ENCODE measurements around the gene ACOXL. TPM values are rescaled to one million over a fixed set of nuclear protein-coding genes. Genes with fewer than 3 reads are reported as not detected.

ACOXL gene
- total and polyA plus RNA-seq, 3 experiments from 2014 or later = 0.27 TPM; not detected in 2

GRCh38 chr2:110783196-110783873 is 51.0 kb downstream of the ACOXL start:
- Histone ChIP-seq H3K36me3 (ENCODE audit: insufficient read depth, low read length) (no peaks in the 10 kb centered on the region), H3K27ac (ENCODE audit: low read depth, low read length) (no peak overlapping the region), H3K4me3 (ENCODE audit: low read length) (no peak overlapping the region), H3K9me3 (ENCODE audit: low read length) (no peaks in the 10 kb centered on the region), H3K4me1 (ENCODE audit: insufficient read depth, low read length) (no peaks in the 10 kb centered on the region), H3K27me3 (ENCODE audit: insufficient read depth, low read length, poor library complexity, severe bottlenecking) (no peaks in the 10 kb centered on the region)
- ChIA-PET POLR2A (no interaction called here), CTCF (interaction anchor here (0.7 kb wide), 1 partner anchor 70 kb away, joined by 3 read pairs; no protein-coding TSS in a partner anchor)
- H3K9me3 Mint-ChIP-seq = peaks cover 0 to 2% (median 0%) of the 10 kb centered on the region in 5 donors
- H3K27ac Mint-ChIP-seq = peak overlapping the region in 1 of 8 donors; percentile 21
- H3K4me3 Mint-ChIP-seq = no peak overlapping the region
- peaks cover 15 to 35% of the 10 kb centered on the region in 2 donors for H3K27me3 Mint-ChIP-seq
- H3K4me1 Mint-ChIP-seq = no peaks in the 10 kb centered on the region
- H3K36me3 Mint-ChIP-seq = peaks cover 0 to 3% (median 0%) of the 10 kb centered on the region in 3 donors
- DNase-seq = no peak

- Mint-ChIP-seq H3K4me1 (no peaks in the 10 kb centered on the region), H3K9me3 (peaks cover 0 to 2% (median 0%) of the 10 kb centered on the region in 5 donors), H3K27me3 (peaks cover 15 to 35% of the 10 kb centered on the region in 2 donors), H3K4me3 (no peak overlapping the region), H3K36me3 (peaks cover 0 to 3% (median 0%) of the 10 kb centered on the region in 3 donors), H3K27ac (no peak overlapping the region)
- ChIA-PET CTCF (interaction anchor here (0.7 kb wide), 1 partner anchor 70 kb away, joined by 3 read pairs; no protein-coding TSS in a partner anchor), POLR2A (no interaction called here)
- no peaks in the 10 kb centered on the region for H3K9me3 ChIP-seq (ENCODE audit: low read length)
- H3K4me3 ChIP-seq (ENCODE audit: low read length) = no peak overlapping the region
- no peak overlapping the region for H3K27ac ChIP-seq (ENCODE audit: low read depth, low read length)
- no peak for DNase-seq
- no peaks in the 10 kb centered on the region for H3K36me3 ChIP-seq (ENCODE audit: insufficient read depth, low read length)
- H3K27me3 ChIP-seq (ENCODE audit: insufficient read depth, low read length, poor library complexity, severe bottlenecking) = no peaks in the 10 kb centered on the region
- H3K4me1 ChIP-seq (ENCODE audit: insufficient read depth, low read length) = no peaks in the 10 kb centered on the region
These were observed 51.8 kb downstream of the ACOXL start for GRCh38 chr2:110784047-110784631.

- H3K27me3 ChIP-seq (ENCODE audit: insufficient read depth, low read length, poor library complexity, severe bottlenecking) = no peaks in the 10 kb centered on the region
- peaks cover 0 to 3% (median 0%) of the 10 kb centered on the region in 3 donors for H3K36me3 Mint-ChIP-seq
- no peaks in the 10 kb centered on the region for H3K36me3 ChIP-seq (ENCODE audit: insufficient read depth, low read length)
- no peaks in the 10 kb centered on the region for H3K4me1 Mint-ChIP-seq
- H3K9me3 Mint-ChIP-seq = peaks cover 0 to 2% (median 0%) of the 10 kb centered on the region in 5 donors
- ChIA-PET POLR2A (no interaction called here), CTCF (no interaction called here)
- no peaks in the 10 kb centered on the region for H3K4me1 ChIP-seq (ENCODE audit: insufficient read depth, low read length)
- no peaks in the 10 kb centered on the region for H3K9me3 ChIP-seq (ENCODE audit: low read length)
- H3K4me3 ChIP-seq (ENCODE audit: low read length) = no peak overlapping the region
- no peak overlapping the region for H3K4me3 Mint-ChIP-seq
- H3K27ac Mint-ChIP-seq = no peak overlapping the region
- H3K27ac ChIP-seq (ENCODE audit: low read depth, low read length) = no peak overlapping the region
- no peak for DNase-seq
- H3K27me3 Mint-ChIP-seq = peaks cover 15 to 38% of the 10 kb centered on the region in 2 donors
These were observed 53.1 kb downstream of the ACOXL start for GRCh38 chr2:110785439-110785838.

GRCh38 chr2:110788976-110789375 is 56.6 kb downstream of the ACOXL start:
- Histone ChIP-seq H3K27me3 (ENCODE audit: insufficient read depth, low read length, poor library complexity, severe bottlenecking) (no peaks in the 10 kb centered on the region), H3K4me3 (ENCODE audit: low read length) (no peak overlapping the region), H3K36me3 (ENCODE audit: insufficient read depth, low read length) (no peaks in the 10 kb centered on the region), H3K9me3 (ENCODE audit: low read length) (no peaks in the 10 kb centered on the region), H3K4me1 (ENCODE audit: insufficient read depth, low read length) (no peaks in the 10 kb centered on the region), H3K27ac (ENCODE audit: low read depth, low read length) (no peak overlapping the region)
- CTCF ChIA-PET = no interaction called here
- H3K4me3 Mint-ChIP-seq = no peak overlapping the region
- POLR2A ChIA-PET = no interaction called here
- H3K4me1 Mint-ChIP-seq = no peaks in the 10 kb centered on the region
- no peak for DNase-seq
- H3K27me3 Mint-ChIP-seq = peaks cover 17 to 45% of the 10 kb centered on the region in 2 donors
- peaks cover 0 to 3% (median 0%) of the 10 kb centered on the region in 3 donors for H3K36me3 Mint-ChIP-seq
- H3K27ac Mint-ChIP-seq = no peak overlapping the region
- H3K9me3 Mint-ChIP-seq = peaks cover 0 to 2% (median 0%) of the 10 kb centered on the region in 5 donors

- H3K9me3 ChIP-seq (ENCODE audit: low read length) = no peaks in the 10 kb centered on the region
- no peaks in the 10 kb centered on the region for H3K4me1 Mint-ChIP-seq
- DNase-seq = no peak
- H3K27ac Mint-ChIP-seq = no peak overlapping the region
- ChIA-PET POLR2A (no interaction called here), CTCF (no interaction called here)
- H3K4me3 ChIP-seq (ENCODE audit: low read length) = no peak overlapping the region
- no peaks in the 10 kb centered on the region for H3K4me1 ChIP-seq (ENCODE audit: insufficient read depth, low read length)
- H3K27me3 ChIP-seq (ENCODE audit: insufficient read depth, low read length, poor library complexity, severe bottlenecking) = no peaks in the 10 kb centered on the region
- H3K27ac ChIP-seq (ENCODE audit: low read depth, low read length) = no peak overlapping the region
- H3K4me3 Mint-ChIP-seq = no peak overlapping the region
- H3K36me3 Mint-ChIP-seq = peaks cover 0 to 3% (median 0%) of the 10 kb centered on the region in 3 donors
- no peaks in the 10 kb centered on the region for H3K36me3 ChIP-seq (ENCODE audit: insufficient read depth, low read length)
- peaks cover 0 to 2% (median 0%) of the 10 kb centered on the region in 5 donors for H3K9me3 Mint-ChIP-seq
- H3K27me3 Mint-ChIP-seq = peaks cover 20 to 51% of the 10 kb centered on the region in 2 donors
These were observed 57.3 kb downstream of the ACOXL start for GRCh38 chr2:110789706-110790105.

- POLR2A ChIA-PET = no interaction called here
- peaks cover 21 to 53% of the 10 kb centered on the region in 2 donors for H3K27me3 Mint-ChIP-seq
- H3K9me3 Mint-ChIP-seq = peaks cover 0 to 2% (median 0%) of the 10 kb centered on the region in 5 donors
- H3K4me3 ChIP-seq (ENCODE audit: low read length) = no peak overlapping the region
- no peak overlapping the region for H3K27ac ChIP-seq (ENCODE audit: low read depth, low read length)
- H3K4me1 ChIP-seq (ENCODE audit: insufficient read depth, low read length) = no peaks in the 10 kb centered on the region
- H3K27ac Mint-ChIP-seq = peak overlapping the region in 1 of 8 donors; percentile 24
- no peak overlapping the region for H3K4me3 Mint-ChIP-seq
- peaks cover 0 to 1% (median 0%) of the 10 kb centered on the region in 3 donors for H3K36me3 Mint-ChIP-seq
- no peaks in the 10 kb centered on the region for H3K36me3 ChIP-seq (ENCODE audit: insufficient read depth, low read length)
- no peaks in the 10 kb centered on the region for H3K4me1 Mint-ChIP-seq
- H3K27me3 ChIP-seq (ENCODE audit: insufficient read depth, low read length, poor library complexity, severe bottlenecking) = no peaks in the 10 kb centered on the region
- CTCF ChIA-PET = no interaction called here
- no peak for DNase-seq
- H3K9me3 ChIP-seq (ENCODE audit: low read length) = no peaks in the 10 kb centered on the region
These were observed 58.5 kb downstream of the ACOXL start for GRCh38 chr2:110790907-110791306.

GRCh38 chr2:110791435-110791834 is 59.1 kb downstream of the ACOXL start:
- no peak overlapping the region for H3K4me3 Mint-ChIP-seq
- DNase-seq = no peak
- H3K36me3 Mint-ChIP-seq = no peaks in the 10 kb centered on the region
- no peaks in the 10 kb centered on the region for H3K36me3 ChIP-seq (ENCODE audit: insufficient read depth, low read length)
- no peaks in the 10 kb centered on the region for H3K27me3 ChIP-seq (ENCODE audit: insufficient read depth, low read length, poor library complexity, severe bottlenecking)
- no peaks in the 10 kb centered on the region for H3K4me1 Mint-ChIP-seq
- H3K4me3 ChIP-seq (ENCODE audit: low read length) = no peak overlapping the region
- H3K9me3 ChIP-seq (ENCODE audit: low read length) = no peaks in the 10 kb centered on the region
- H3K9me3 Mint-ChIP-seq = peaks cover 0 to 2% (median 0%) of the 10 kb centered on the region in 5 donors
- no peaks in the 10 kb centered on the region for H3K4me1 ChIP-seq (ENCODE audit: insufficient read depth, low read length)
- ChIA-PET POLR2A (no interaction called here), CTCF (no interaction called here)
- H3K27ac Mint-ChIP-seq = no peak overlapping the region
- H3K27me3 Mint-ChIP-seq = peaks cover 21 to 53% of the 10 kb centered on the region in 2 donors
- H3K27ac ChIP-seq (ENCODE audit: low read depth, low read length) = no peak overlapping the region

- no peaks in the 10 kb centered on the region for H3K9me3 ChIP-seq (ENCODE audit: low read length)
- no peaks in the 10 kb centered on the region for H3K4me1 ChIP-seq (ENCODE audit: insufficient read depth, low read length)
- Mint-ChIP-seq H3K36me3 (no peaks in the 10 kb centered on the region), H3K4me3 (no peak overlapping the region), H3K27me3 (peaks cover 19 to 57% of the 10 kb centered on the region in 2 donors), H3K4me1 (no peaks in the 10 kb centered on the region), H3K27ac (no peak overlapping the region), H3K9me3 (no peaks in the 10 kb centered on the region)
- H3K27me3 ChIP-seq (ENCODE audit: insufficient read depth, low read length, poor library complexity, severe bottlenecking) = no peaks in the 10 kb centered on the region
- no peak overlapping the region for H3K27ac ChIP-seq (ENCODE audit: low read depth, low read length)
- no peak overlapping the region for H3K4me3 ChIP-seq (ENCODE audit: low read length)
- no peak for DNase-seq
- ChIA-PET CTCF (interaction anchor here (1.4 kb wide), 1 partner anchor 13 kb away, joined by 4 read pairs; no protein-coding TSS in a partner anchor), POLR2A (no interaction called here)
- H3K36me3 ChIP-seq (ENCODE audit: insufficient read depth, low read length) = no peaks in the 10 kb centered on the region
These were observed 60.7 kb downstream of the ACOXL start for GRCh38 chr2:110793034-110793433.

Measured in CD8-positive, alpha-beta memory T cell (primary cell).